ENCODE results near the gene CUBN.

Gene CUBN

DNA sequence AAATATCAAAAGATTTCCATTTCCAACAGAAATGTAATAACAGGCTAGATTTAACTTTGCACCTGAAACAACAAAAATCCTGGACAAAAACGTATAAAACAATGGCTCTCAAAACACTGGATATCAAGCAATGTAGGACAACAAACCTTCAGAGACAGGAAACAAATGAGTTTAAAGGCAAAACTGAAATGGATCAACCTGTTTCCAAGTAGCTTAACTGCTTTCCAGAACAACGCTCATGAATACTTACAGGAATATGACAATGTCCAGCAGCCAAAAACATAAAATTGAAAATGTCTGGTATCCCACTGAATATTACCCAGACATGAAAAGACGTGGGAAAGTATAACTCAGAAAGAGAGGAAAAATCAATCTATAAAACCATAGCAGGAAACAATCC, 62.8 kb downstream of the CUBN start (continued):
- TF ChIP-seq, protein P1, sequence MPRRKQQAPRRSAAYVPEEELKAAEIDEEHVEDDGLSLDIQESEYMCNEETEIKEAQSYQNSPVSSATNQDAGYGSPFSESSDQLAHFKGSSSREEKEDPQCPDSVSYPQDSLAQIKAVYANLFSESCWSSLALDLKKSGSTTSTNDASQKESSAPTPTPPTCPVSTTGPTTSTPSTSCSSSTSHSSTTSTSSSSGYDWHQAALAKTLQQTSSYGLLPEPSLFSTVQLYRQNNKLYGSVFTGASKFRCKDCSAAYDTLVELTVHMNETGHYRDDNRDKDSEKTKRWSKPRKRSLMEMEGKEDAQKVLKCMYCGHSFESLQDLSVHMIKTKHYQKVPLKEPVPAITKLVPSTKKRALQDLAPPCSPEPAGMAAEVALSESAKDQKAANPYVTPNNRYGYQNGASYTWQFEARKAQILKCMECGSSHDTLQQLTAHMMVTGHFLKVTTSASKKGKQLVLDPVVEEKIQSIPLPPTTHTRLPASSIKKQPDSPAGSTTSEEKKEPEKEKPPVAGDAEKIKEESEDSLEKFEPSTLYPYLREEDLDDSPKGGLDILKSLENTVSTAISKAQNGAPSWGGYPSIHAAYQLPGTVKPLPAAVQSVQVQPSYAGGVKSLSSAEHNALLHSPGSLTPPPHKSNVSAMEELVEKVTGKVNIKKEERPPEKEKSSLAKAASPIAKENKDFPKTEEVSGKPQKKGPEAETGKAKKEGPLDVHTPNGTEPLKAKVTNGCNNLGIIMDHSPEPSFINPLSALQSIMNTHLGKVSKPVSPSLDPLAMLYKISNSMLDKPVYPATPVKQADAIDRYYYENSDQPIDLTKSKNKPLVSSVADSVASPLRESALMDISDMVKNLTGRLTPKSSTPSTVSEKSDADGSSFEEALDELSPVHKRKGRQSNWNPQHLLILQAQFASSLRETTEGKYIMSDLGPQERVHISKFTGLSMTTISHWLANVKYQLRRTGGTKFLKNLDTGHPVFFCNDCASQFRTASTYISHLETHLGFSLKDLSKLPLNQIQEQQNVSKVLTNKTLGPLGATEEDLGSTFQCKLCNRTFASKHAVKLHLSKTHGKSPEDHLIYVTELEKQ (tag by site-specific recombination; IDR thresholded peaks at IDR 0.05; ENCODE audit: borderline replicate concordance), result no peak

DNA sequence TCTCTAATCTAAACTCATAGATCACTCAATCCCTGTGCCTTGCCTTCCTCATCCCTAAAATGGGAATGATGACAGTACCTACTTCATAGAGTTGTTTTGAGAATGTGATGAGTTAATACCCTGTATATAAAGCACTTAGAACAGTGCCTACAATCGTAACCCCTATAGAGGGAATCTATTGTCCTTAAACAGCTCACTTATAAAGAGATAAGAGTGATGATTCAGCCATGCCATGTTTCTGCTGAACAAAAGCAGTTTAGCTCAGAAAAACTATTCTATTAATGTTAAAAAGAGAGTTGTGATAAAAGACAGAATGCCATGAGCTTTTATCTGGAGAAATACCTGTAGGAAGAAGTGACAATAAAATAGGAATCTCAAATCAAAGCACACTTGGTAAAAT, 63.6 kb downstream of the CUBN start:
- ChIA-PET CTCF (interaction anchor here (1.0 kb wide), 1 partner anchor 113 kb away, joined by 3 read pairs; no protein-coding TSS in a partner anchor), POLR2A (interaction anchor here (0.6 to 1.0 kb wide), 2 partner anchors 164 to 569 kb away, joined by 3 to 6 read pairs; no protein-coding TSS in a partner anchor)
- TF ChIP-seq ZNF140 (tag by site-specific recombination; IDR thresholded peaks at IDR 0.05) (no peak), ATF2 (tag by site-specific recombination; IDR thresholded peaks at IDR 0.05; ENCODE audit: low read depth) (no peak), KLF9 (tag by site-specific recombination; IDR thresholded peaks at IDR 0.05; ENCODE audit: low read depth) (no peak), ZNF426 (tag by site-specific recombination; IDR thresholded peaks at IDR 0.05) (no peak), KLF1 (tag by site-specific recombination; IDR thresholded peaks at IDR 0.05) (no peak), SP2 (tag by site-specific recombination; IDR thresholded peaks at IDR 0.05) (no peak), ZXDB (tag by site-specific recombination; IDR thresholded peaks at IDR 0.05) (no peak), ZBTB49 (tag by site-specific recombination; IDR thresholded peaks at IDR 0.05; ENCODE audit: low read depth) (no peak), KLF7 (tag by site-specific recombination; IDR thresholded peaks at IDR 0.05; ENCODE audit: borderline replicate concordance) (no peak), ZNF280D (tag by site-specific recombination; IDR thresholded peaks at IDR 0.05) (no peak), ZBTB26 (tag by site-specific recombination; optimal IDR thresholded peaks at IDR 0.05) (no peak), GLIS1 (tag by site-specific recombination; IDR thresholded peaks at IDR 0.05) (no peak), ZNF747 (tag by site-specific recombination; IDR thresholded peaks at IDR 0.05) (no peak), PRDM1 (tag by site-specific recombination; IDR thresholded peaks at IDR 0.05) (no peak), KLF8 (tag by site-specific recombination; IDR thresholded peaks at IDR 0.05) (no peak), ZNF132 (tag by site-specific recombination; IDR thresholded peaks at IDR 0.05; ENCODE audit: borderline replicate concordance) (no peak)
- TF ChIP-seq, protein P2, sequence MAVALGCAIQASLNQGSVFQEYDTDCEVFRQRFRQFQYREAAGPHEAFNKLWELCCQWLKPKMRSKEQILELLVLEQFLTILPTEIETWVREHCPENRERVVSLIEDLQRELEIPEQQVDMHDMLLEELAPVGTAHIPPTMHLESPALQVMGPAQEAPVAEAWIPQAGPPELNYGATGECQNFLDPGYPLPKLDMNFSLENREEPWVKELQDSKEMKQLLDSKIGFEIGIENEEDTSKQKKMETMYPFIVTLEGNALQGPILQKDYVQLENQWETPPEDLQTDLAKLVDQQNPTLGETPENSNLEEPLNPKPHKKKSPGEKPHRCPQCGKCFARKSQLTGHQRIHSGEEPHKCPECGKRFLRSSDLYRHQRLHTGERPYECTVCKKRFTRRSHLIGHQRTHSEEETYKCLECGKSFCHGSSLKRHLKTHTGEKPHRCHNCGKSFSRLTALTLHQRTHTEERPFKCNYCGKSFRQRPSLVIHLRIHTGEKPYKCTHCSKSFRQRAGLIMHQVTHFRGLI (tag by site-specific recombination; IDR thresholded peaks at IDR 0.05), result no peak
- TF ChIP-seq, protein P3, sequence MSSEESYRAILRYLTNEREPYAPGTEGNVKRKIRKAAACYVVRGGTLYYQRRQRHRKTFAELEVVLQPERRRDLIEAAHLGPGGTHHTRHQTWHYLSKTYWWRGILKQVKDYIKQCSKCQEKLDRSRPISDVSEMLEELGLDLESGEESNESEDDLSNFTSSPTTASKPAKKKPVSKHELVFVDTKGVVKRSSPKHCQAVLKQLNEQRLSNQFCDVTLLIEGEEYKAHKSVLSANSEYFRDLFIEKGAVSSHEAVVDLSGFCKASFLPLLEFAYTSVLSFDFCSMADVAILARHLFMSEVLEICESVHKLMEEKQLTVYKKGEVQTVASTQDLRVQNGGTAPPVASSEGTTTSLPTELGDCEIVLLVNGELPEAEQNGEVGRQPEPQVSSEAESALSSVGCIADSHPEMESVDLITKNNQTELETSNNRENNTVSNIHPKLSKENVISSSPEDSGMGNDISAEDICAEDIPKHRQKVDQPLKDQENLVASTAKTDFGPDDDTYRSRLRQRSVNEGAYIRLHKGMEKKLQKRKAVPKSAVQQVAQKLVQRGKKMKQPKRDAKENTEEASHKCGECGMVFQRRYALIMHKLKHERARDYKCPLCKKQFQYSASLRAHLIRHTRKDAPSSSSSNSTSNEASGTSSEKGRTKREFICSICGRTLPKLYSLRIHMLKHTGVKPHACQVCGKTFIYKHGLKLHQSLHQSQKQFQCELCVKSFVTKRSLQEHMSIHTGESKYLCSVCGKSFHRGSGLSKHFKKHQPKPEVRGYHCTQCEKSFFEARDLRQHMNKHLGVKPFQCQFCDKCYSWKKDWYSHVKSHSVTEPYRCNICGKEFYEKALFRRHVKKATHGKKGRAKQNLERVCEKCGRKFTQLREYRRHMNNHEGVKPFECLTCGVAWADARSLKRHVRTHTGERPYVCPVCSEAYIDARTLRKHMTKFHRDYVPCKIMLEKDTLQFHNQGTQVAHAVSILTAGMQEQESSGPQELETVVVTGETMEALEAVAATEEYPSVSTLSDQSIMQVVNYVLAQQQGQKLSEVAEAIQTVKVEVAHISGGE (tag by site-specific recombination; conservative IDR thresholded peaks at IDR 0.05; ENCODE audit: low read depth), result no peak

More for the DNA sequence above, 63.6 kb downstream of the CUBN start:
- Histone ChIP-seq H3K36me3 (ENCODE audit: control insufficient read depth in 2 of 2, insufficient read depth in 1 of 2, low read length in 2 of 2) (no peaks in the 10 kb centered on the region), H3K4me3 (ENCODE audit: low read depth, low read length) (no peak overlapping the region), H3K4me1 (ENCODE audit: control insufficient read depth, insufficient read depth, low read length) (peaks cover 29% of the 10 kb centered on the region), H3K27ac (ENCODE audit: extremely low read depth, low read depth, low read length) (no peak overlapping the region), H3K9me3 (ENCODE audit: control insufficient read depth, insufficient read depth, low read depth, low read length) (no peaks in the 10 kb centered on the region)
